HCT116 (cell line): ENCODE results near the gene TLCD3B. TPM values are rescaled to one million over a fixed set of nuclear protein-coding genes. Genes with fewer than 3 reads are reported as not detected.

Experiments used
- ATAC-seq: fragments of 200-7000 bp; cut with Tn5 transposase; 2 replicates; pipeline ENCODE4 v1.9.1; 2020; ENCODE audit warnings: mild to moderate bottlenecking, moderate library complexity
- BruUV-seq: library from RNA; stranded (reverse); fragments of 400-500 nt; replicated peaks from 2 replicates; lab custom pipeline; 2021; lab: Mats Ljungman, UMichigan
- CTCF ChIA-PET: fragments of 300-600 bp; sonication (Branson Sonifier 250); formaldehyde crosslinking; loops from one replicate; lab custom pipeline; 2021; ENCODE audit warnings: antibody characterized with exemption; lab: Charles Lee
- POLR2A ChIA-PET: fragments of 300-600, 350-600 bp; sonication (Branson Sonifier 250); formaldehyde crosslinking; loops from one replicate; lab custom pipeline; 2021; ENCODE audit warnings: antibody characterized with exemption; lab: Charles Lee
- RAD21 ChIA-PET, 2 experiments: fragments of 300-600 bp; sonication (Branson Sonifier 250); formaldehyde crosslinking; loops; one replicate each; lab custom pipeline; 2023; ENCODE audit warnings: low total read pairs in 2 of 2; ENCODE audit not compliant: uncharacterized antibody in 2 of 2, unreplicated experiment in 2 of 2, low non-redundant PET in 1 of 2; lab: Charles Lee
- DNase-seq: peaks from one replicate; pipeline ENCODE4 v3.0.0-alpha.2; 2010; ENCODE audit warnings: low read depth, low spot score
- H2AFZ ChIP-seq: fragments of 200-600 bp; shearing (Covaris generic), sonication (generic); 2 replicates; pipeline ENCODE4 v1.6.1; 2017; ENCODE audit warnings: low read depth, mixed run types, mixed read lengths, antibody characterized with exemption, low read length; ENCODE audit not compliant: poor library complexity, severe bottlenecking
- H3K27ac ChIP-seq: 2 replicates; pipeline ENCODE4 v1.5.1; 2012; ENCODE audit warnings: low read depth, low read length
- H3K27me3 ChIP-seq: fragments of 200-600 bp; sonication (generic); 2 replicates; pipeline ENCODE4 v1.6.1; 2016; ENCODE audit warnings: mixed run types, low read length, mixed read lengths; ENCODE audit not compliant: insufficient read depth
- H3K36me3 ChIP-seq, 2 experiments: fragments of 200-500 bp in 1 of 2; fragments of 200-600 bp in 1 of 2; sonication (Bioruptor generic) in 1 of 2; sonication (generic) in 1 of 2; 2 replicates each; pipeline versions ENCODE4 v1.5.1 to v1.6.1; 2014 to 2016; ENCODE audit warnings: low read length in 2 of 2, inconsistent platforms in 1 of 2, mixed read lengths in 1 of 2, mixed run types in 1 of 2; ENCODE audit not compliant: insufficient read depth in 2 of 2, control insufficient read depth in 1 of 2
- H3K4me1 ChIP-seq, 2 experiments: fragments of 200-600 bp in 1 of 2; sonication (generic) in 1 of 2; 2 replicates each; pipeline versions ENCODE4 v1.5.1 to v1.6.1; 2012 to 2017; ENCODE audit warnings: low read length in 2 of 2, inconsistent platforms in 1 of 2, mild to moderate bottlenecking in 1 of 2, mixed read lengths in 1 of 2, mixed run types in 1 of 2, moderate library complexity in 1 of 2; ENCODE audit not compliant: insufficient read depth in 2 of 2, control insufficient read depth in 1 of 2
- H3K4me2 ChIP-seq: fragments of 200-600 bp; sonication (generic); 2 replicates; pipeline ENCODE4 v1.6.1; 2017; ENCODE audit warnings: mixed run types, low read length, mixed read lengths
- H3K4me3 ChIP-seq, 2 experiments: fragments of 200-600 bp in 1 of 2; sonication (generic) in 1 of 2; replicated peaks in 1 of 2; 2 replicates each; pipeline ENCODE4 v1.5.1; 2011 to 2016; ENCODE audit warnings: low read length in 2 of 2, control low read depth in 1 of 2, low read depth in 1 of 2, mild to moderate bottlenecking in 1 of 2, mixed read lengths in 1 of 2, mixed run types in 1 of 2
- H3K79me2 ChIP-seq: fragments of 200-600 bp; sonication (generic); 2 replicates; pipeline ENCODE4 v1.6.1; 2017; ENCODE audit warnings: mild to moderate bottlenecking, mixed run types, low read length, moderate library complexity, mixed read lengths; ENCODE audit not compliant: insufficient read depth
- H3K9ac ChIP-seq: fragments of 200-600 bp; sonication (generic); 2 replicates; pipeline ENCODE4 v1.6.1; 2016; ENCODE audit warnings: low read length, mixed read lengths
- H3K9me2 ChIP-seq: fragments of 200-600 bp; sonication (generic), shearing (Covaris generic); 2 replicates; pipeline ENCODE4 v1.6.1; 2017; ENCODE audit warnings: mixed run types, mild to moderate bottlenecking, moderate library complexity; ENCODE audit not compliant: insufficient read depth
- H3K9me3 ChIP-seq, 2 experiments: fragments of 200-500 bp in 1 of 2; fragments of 200-600 bp in 1 of 2; sonication (Bioruptor generic) in 1 of 2; sonication (generic) in 1 of 2; 2 replicates each; pipeline ENCODE4 v1.6.1; 2014 to 2017; ENCODE audit warnings: low read length in 2 of 2, mixed read lengths in 2 of 2, inconsistent platforms in 1 of 2, low read depth in 1 of 2, mild to moderate bottlenecking in 1 of 2, mixed run types in 1 of 2, moderate library complexity in 1 of 2; ENCODE audit not compliant: control insufficient read depth in 1 of 2, insufficient read depth in 1 of 2
- H4K20me1 ChIP-seq: fragments of 200-600 bp; sonication (generic), shearing (Covaris generic); 2 replicates; pipeline ENCODE4 v1.6.1; 2017; ENCODE audit warnings: mixed run types, mild to moderate bottlenecking, moderate library complexity; ENCODE audit not compliant: insufficient read depth
- ELF1 ChIP-seq: IDR thresholded peaks from 2 replicates; pipeline ENCODE4 v1.6.1; 2012; ENCODE audit warnings: low read depth, borderline replicate concordance
- RAD21 ChIP-seq: IDR thresholded peaks from 2 replicates; pipeline ENCODE4 v1.6.1; 2012; ENCODE audit warnings: low read depth, mild to moderate bottlenecking
- ZBTB33 ChIP-seq: IDR thresholded peaks from 2 replicates; pipeline ENCODE4 v1.6.1; 2011; ENCODE audit warnings: mild to moderate bottlenecking, low read length, moderate library complexity; ENCODE audit not compliant: insufficient replicate concordance; ENCODE audit errors: extremely low read depth
- intact Hi-C: fragments of 100-400 bp; cut with micrococcal nuclease; formaldehyde crosslinking; loops from 2 replicates; pipeline ENCODE4 v1.10.0; 2022
- total RNA-seq: library from RNA; stranded (reverse); gene quantifications from one replicate; pipeline ENCODE4 v1.2.1, GENCODE V29; 2021; ENCODE audit not compliant: unreplicated experiment
- TF ChIP-seq, protein P1 (sequence below): IDR thresholded peaks from 2 replicates; pipeline ENCODE4 v1.6.1; 2012
- TF ChIP-seq, protein P2 (sequence below), 3 experiments: fragments of 200-600 bp in 1 of 3; sonication (generic) in 1 of 3; IDR thresholded peaks in 2 of 3; conservative IDR thresholded peaks in 1 of 3; 2 replicates each; pipeline ENCODE4 v1.5.1; 2012 to 2017; ENCODE audit warnings: low read depth in 2 of 3, low read length in 2 of 3, antibody characterized with exemption in 1 of 3, borderline replicate concordance in 1 of 3, control low read depth in 1 of 3, mild to moderate bottlenecking in 1 of 3, mixed read lengths in 1 of 3, mixed run types in 1 of 3, moderate library complexity in 1 of 3; ENCODE audit not compliant: insufficient read depth in 1 of 3

The TLCD3B gene
- total RNA-seq, 1 experiment from 2014 or later: 1.0 TPM

DNA sequence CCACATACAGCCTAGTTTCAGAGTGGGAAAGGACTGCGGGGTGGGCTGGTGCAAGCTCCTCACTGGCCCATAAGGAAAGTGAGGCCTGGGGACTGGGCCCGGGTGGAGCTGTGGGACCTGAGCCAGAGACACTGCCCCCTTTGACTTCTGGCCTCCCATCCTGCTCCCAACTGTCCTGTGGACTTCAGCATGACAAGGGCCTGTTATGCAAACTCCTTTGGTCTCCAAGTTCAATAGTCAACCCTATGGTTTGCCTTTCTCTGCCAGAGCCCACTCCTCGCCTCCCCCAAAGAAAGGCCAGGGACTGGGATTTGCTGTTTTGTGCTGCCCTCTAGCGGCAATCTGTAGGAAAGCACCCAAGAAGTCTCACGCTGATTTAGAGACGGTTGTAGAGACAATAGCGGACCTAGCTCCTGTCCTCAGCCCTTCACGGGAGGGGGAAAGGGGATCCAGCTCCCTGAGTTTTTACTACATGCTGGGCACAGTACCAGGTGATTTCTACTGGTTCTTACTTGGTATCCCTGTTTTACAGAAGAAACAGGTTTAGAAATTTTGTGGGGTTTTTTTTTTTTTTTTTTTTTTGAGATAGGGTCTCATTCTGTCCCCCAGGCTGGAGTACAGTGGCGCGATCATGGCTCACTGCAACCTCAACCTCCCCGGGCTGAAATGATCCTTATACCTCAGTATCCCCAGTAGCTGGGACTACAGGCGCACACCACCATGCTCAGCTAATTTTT lies 1.2 kb upstream of the TLCD3B start:
- Histone ChIP-seq H3K9ac (no peak overlapping the region), H3K4me2 (0 out of 2 replicates have a peak overlapping the region, but pooled peaks have one; percentile 15)
- POLR2A ChIA-PET: interaction anchor here (0.7 kb wide), 2 partner anchors 59 to 91 kb away, joined by 3 to 4 read pairs; partner anchors contain the start of gene MAPK3

More for the DNA sequence above, 1.2 kb upstream of the TLCD3B start:
- Histone ChIP-seq H3K4me3 (no peak overlapping the region), H3K36me3 (no peaks in the 10 kb centered on the region), H2AFZ (no peak overlapping the region), H3K9me2 (no peaks in the 10 kb centered on the region), H3K27ac (no peak overlapping the region), H3K27me3 (no peaks in the 10 kb centered on the region), H3K4me1 (peaks cover 0 to 5% of the 10 kb centered on the region in 2 experiments; a peak in 2 of 4 replicates), H3K9me3 (no peaks in the 10 kb centered on the region), H3K79me2 (no peaks in the 10 kb centered on the region), H4K20me1 (no peaks in the 10 kb centered on the region)
- RAD21 ChIA-PET: interaction anchor here (0.5 to 2.5 kb wide), 6 partner anchors 184 to 341 kb away, joined by 3 to 11 read pairs (median 5); no protein-coding TSS in a partner anchor
- ATAC-seq (peak; percentile 79), DNase-seq (peak; percentile 58)
- CTCF ChIA-PET: interaction anchor here (0.7 to 2.6 kb wide), 21 partner anchors 9 to 341 kb away, joined by 3 to 34 read pairs (median 3); partner anchors contain the start of genes PAGR1, SEZ6L2, TAOK2 and TBX6
- intact Hi-C loops: loop anchor here (1.0 to 2.0 kb wide), 2 partner anchors 332 to 339 kb away; no protein-coding TSS in a partner anchor
- BruUV-seq: no TSS peak
- TF ChIP-seq, protein P1, sequence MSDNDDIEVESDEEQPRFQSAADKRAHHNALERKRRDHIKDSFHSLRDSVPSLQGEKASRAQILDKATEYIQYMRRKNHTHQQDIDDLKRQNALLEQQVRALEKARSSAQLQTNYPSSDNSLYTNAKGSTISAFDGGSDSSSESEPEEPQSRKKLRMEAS: no peak
- TF ChIP-seq ELF1 (no peak), ZBTB33 (no peak), RAD21 (peak; percentile 95)
- TF ChIP-seq, protein P2, sequence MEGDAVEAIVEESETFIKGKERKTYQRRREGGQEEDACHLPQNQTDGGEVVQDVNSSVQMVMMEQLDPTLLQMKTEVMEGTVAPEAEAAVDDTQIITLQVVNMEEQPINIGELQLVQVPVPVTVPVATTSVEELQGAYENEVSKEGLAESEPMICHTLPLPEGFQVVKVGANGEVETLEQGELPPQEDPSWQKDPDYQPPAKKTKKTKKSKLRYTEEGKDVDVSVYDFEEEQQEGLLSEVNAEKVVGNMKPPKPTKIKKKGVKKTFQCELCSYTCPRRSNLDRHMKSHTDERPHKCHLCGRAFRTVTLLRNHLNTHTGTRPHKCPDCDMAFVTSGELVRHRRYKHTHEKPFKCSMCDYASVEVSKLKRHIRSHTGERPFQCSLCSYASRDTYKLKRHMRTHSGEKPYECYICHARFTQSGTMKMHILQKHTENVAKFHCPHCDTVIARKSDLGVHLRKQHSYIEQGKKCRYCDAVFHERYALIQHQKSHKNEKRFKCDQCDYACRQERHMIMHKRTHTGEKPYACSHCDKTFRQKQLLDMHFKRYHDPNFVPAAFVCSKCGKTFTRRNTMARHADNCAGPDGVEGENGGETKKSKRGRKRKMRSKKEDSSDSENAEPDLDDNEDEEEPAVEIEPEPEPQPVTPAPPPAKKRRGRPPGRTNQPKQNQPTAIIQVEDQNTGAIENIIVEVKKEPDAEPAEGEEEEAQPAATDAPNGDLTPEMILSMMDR (IDR thresholded peaks at IDR 0.05 in 2 of 3, conservative IDR thresholded peaks at IDR 0.05 in 1 of 3; ENCODE audit: borderline replicate concordance in 1 of 3, insufficient read depth in 1 of 3, low read depth in 2 of 3, low read length in 2 of 3): peak; percentile 86 to 97 (median 87)
